Raji (cell line): ENCODE results near the gene DECR2.

Experiments
- POLR2A ChIP-seq: IDR thresholded peaks from 2 replicates; pipeline ENCODE4 v1.6.1; 2011; ENCODE audit warnings: low read depth, low read length, control low read depth; ENCODE audit not compliant: insufficient read depth

The DECR2 gene

GRCh38 chr16:404971-405486, 3.3 kb downstream of the DECR2 start:
- TF ChIP-seq POLR2A: no peak

- TF ChIP-seq POLR2A: no peak
Measured at GRCh38 chr16:405548-406506, 4.1 kb downstream of the DECR2 start.

- no peak for TF ChIP-seq POLR2A
Measured at GRCh38 chr16:407253-407652, 5.6 kb downstream of the DECR2 start.

GRCh38 chr16:410516-411178, 9.0 kb downstream of the DECR2 start:
- no peak for TF ChIP-seq POLR2A

- TF ChIP-seq POLR2A: no peak
Measured at GRCh38 chr16:411576-412265, 10.0 kb downstream of the DECR2 start.

GRCh38 chr16:414395-415169, 12.9 kb downstream of the DECR2 start:
- no peak for TF ChIP-seq POLR2A

- no peak for TF ChIP-seq POLR2A
Measured at GRCh38 chr16:424033-424622, 22.4 kb downstream of the DECR2 start.

GRCh38 chr16:424623-425081, 23.0 kb downstream of the DECR2 start:
- TF ChIP-seq POLR2A: no peak

GRCh38 chr16:425082-425718, 23.5 kb downstream of the DECR2 start, which contains the start of gene RAB11FIP3:
RAB11FIP3 (plus strand) TSS chr16:425649; CDS start chr16:426007, 358 bp downstream.
- peak; percentile 88 for TF ChIP-seq POLR2A

GRCh38 chr16:425740-426114, 24.0 kb downstream of the DECR2 start:
- no peak for TF ChIP-seq POLR2A

- no peak; the same call in 1 of the 2 replicates for TF ChIP-seq POLR2A
Measured at GRCh38 chr16:426115-426905, 24.6 kb downstream of the DECR2 start.

- TF ChIP-seq POLR2A: no peak
Measured at GRCh38 chr16:426906-427249, 25.2 kb downstream of the DECR2 start.

GRCh38 chr16:427250-427649, 25.6 kb downstream of the DECR2 start:
- no peak for TF ChIP-seq POLR2A
